NCI-H2171 (cell line): ENCODE results near the gene HIC2.
"Not testable (repeated sequence)": the region's sequence is repeated elsewhere in the genome, so short reads cannot be mapped to it uniquely, and the experiment has no call there.

Experiments used
- DNase-seq: peaks from one replicate; lab custom pipeline; 2025; lab: John Stamatoyannopoulos, UW

Gene HIC2

GRCh38 chr22:21450858-21451353 is 33.7 kb downstream of the HIC2 start:
- no peak for DNase-seq

- DNase-seq: no peak
These were observed 34.7 kb downstream of the HIC2 start for GRCh38 chr22:21451545-21452520.

GRCh38 chr22:21452666-21453065 is 35.5 kb downstream of the HIC2 start:
- not testable (repeated sequence) for DNase-seq

- DNase-seq: not testable (repeated sequence)
These were observed 37.8 kb downstream of the HIC2 start for GRCh38 chr22:21454998-21455333.

GRCh38 chr22:21455334-21456089 is 38.3 kb downstream of the HIC2 start:
- DNase-seq: no peak

- DNase-seq: no peak
These were observed 40.0 kb downstream of the HIC2 start for GRCh38 chr22:21457023-21457787.

- DNase-seq: not testable (repeated sequence)
These were observed 45.5 kb downstream of the HIC2 start for GRCh38 chr22:21462672-21463071.

- DNase-seq: not testable (repeated sequence)
These were observed 50.4 kb downstream of the HIC2 start, which contains the start of gene TMEM191C for GRCh38 chr22:21467337-21468193. Gene TMEM191C, plus strand, starts transcription at chr22:21467387. Its CDS starts 73 bp downstream, at chr22:21467460.

- DNase-seq: not testable (repeated sequence)
These were observed 51.3 kb downstream of the HIC2 start for GRCh38 chr22:21468194-21469096.

GRCh38 chr22:21469097-21469994 is 52.2 kb downstream of the HIC2 start:
- not testable (repeated sequence) for DNase-seq

- not testable (repeated sequence) for DNase-seq
These were observed 55.8 kb downstream of the HIC2 start for GRCh38 chr22:21472984-21473383.

GRCh38 chr22:21473664-21474063 is 56.5 kb downstream of the HIC2 start:
- not testable (repeated sequence) for DNase-seq

GRCh38 chr22:21484039-21484438 is 66.9 kb downstream of the HIC2 start:
- not testable (repeated sequence) for DNase-seq

GRCh38 chr22:21487723-21488122 is 70.6 kb downstream of the HIC2 start:
- not testable (repeated sequence) for DNase-seq

GRCh38 chr22:21489149-21489680 is 72.0 kb downstream of the HIC2 start:
- not testable (repeated sequence) for DNase-seq

GRCh38 chr22:21490556-21490955 is 73.4 kb downstream of the HIC2 start:
- DNase-seq: not testable (repeated sequence)

- not testable (repeated sequence) for DNase-seq
These were observed 75.1 kb downstream of the HIC2 start for GRCh38 chr22:21492271-21492670.
